ENCODE data around the gene CLTA.

The CLTA gene

GRCh38 chr9:36150574-36151315 lies 40.0 kb upstream of the CLTA start:
- ChIA-PET POLR2A (interaction anchor here (0.8 kb wide), 1 partner anchor 40 kb away, joined by 3 read pairs; the partner anchor contains the start of gene CLTA), CTCF (no interaction called here)
- TF ChIP-seq ZNF785 (tag by site-specific recombination; IDR thresholded peaks at IDR 0.05) (no peak), ZNF777 (tag by site-specific recombination; IDR thresholded peaks at IDR 0.05; ENCODE audit: borderline replicate concordance) (no peak), SP3 (tag by site-specific recombination; IDR thresholded peaks at IDR 0.05) (no peak), ZNF473 (tag by site-specific recombination; IDR thresholded peaks at IDR 0.05) (no peak)
- H3K4me3 ChIP-seq (ENCODE audit: low read depth, low read length) = no peak overlapping the region
- peaks cover 3% of the 10 kb centered on the region; the same call in 1 of the 2 replicates for H3K4me1 ChIP-seq (ENCODE audit: control insufficient read depth, insufficient read depth, low read length)
- no peaks in the 10 kb centered on the region for H3K36me3 ChIP-seq (ENCODE audit: control insufficient read depth in 2 of 2, insufficient read depth in 1 of 2, low read length in 2 of 2)
- H3K9me3 ChIP-seq (ENCODE audit: control insufficient read depth, insufficient read depth, low read depth, low read length) = no peaks in the 10 kb centered on the region
- H3K27ac ChIP-seq (ENCODE audit: extremely low read depth, low read depth, low read length) = no peak overlapping the region

GRCh38 chr9:36151316-36152210 lies 39.2 kb upstream of the CLTA start:
- Histone ChIP-seq H3K4me1 (ENCODE audit: control insufficient read depth, insufficient read depth, low read length) (peaks cover 3% of the 10 kb centered on the region; the same call in 1 of the 2 replicates), H3K27ac (ENCODE audit: extremely low read depth, low read depth, low read length) (no peak overlapping the region), H3K36me3 (ENCODE audit: control insufficient read depth in 2 of 2, insufficient read depth in 1 of 2, low read length in 2 of 2) (no peaks in the 10 kb centered on the region), H3K4me3 (ENCODE audit: low read depth, low read length) (no peak overlapping the region), H3K9me3 (ENCODE audit: control insufficient read depth, insufficient read depth, low read depth, low read length) (no peaks in the 10 kb centered on the region)
- TF ChIP-seq ZNF488 (tag by site-specific recombination; IDR thresholded peaks at IDR 0.05) (no peak), ZNF366 (tag by site-specific recombination; conservative IDR thresholded peaks at IDR 0.05) (no peak), ZNF391 (tag by site-specific recombination; IDR thresholded peaks at IDR 0.05; ENCODE audit: borderline replicate concordance, low read depth) (no peak), ZNF585B (tag by site-specific recombination; IDR thresholded peaks at IDR 0.05) (no peak), ZNF548 (tag by site-specific recombination; IDR thresholded peaks at IDR 0.05) (no peak), ZNF26 (tag by site-specific recombination; IDR thresholded peaks at IDR 0.05) (no peak), ZNF704 (tag by site-specific recombination; IDR thresholded peaks at IDR 0.05) (no peak), ZNF341 (tag by site-specific recombination; IDR thresholded peaks at IDR 0.05; ENCODE audit: low read depth) (no peak), ZNF785 (tag by site-specific recombination; IDR thresholded peaks at IDR 0.05) (no peak), ZBTB21 (tag by site-specific recombination; IDR thresholded peaks at IDR 0.05) (no peak), ZNF248 (tag by site-specific recombination; IDR thresholded peaks at IDR 0.05) (no peak), ZSCAN16 (tag by site-specific recombination; IDR thresholded peaks at IDR 0.05) (no peak), ZNF624 (tag by site-specific recombination; IDR thresholded peaks at IDR 0.05) (no peak), ZNF24 (tag by site-specific recombination; IDR thresholded peaks at IDR 0.05) (no peak), ZNF560 (tag by site-specific recombination; IDR thresholded peaks at IDR 0.05; ENCODE audit: borderline replicate concordance) (no peak)
- TF ChIP-seq, protein P1, sequence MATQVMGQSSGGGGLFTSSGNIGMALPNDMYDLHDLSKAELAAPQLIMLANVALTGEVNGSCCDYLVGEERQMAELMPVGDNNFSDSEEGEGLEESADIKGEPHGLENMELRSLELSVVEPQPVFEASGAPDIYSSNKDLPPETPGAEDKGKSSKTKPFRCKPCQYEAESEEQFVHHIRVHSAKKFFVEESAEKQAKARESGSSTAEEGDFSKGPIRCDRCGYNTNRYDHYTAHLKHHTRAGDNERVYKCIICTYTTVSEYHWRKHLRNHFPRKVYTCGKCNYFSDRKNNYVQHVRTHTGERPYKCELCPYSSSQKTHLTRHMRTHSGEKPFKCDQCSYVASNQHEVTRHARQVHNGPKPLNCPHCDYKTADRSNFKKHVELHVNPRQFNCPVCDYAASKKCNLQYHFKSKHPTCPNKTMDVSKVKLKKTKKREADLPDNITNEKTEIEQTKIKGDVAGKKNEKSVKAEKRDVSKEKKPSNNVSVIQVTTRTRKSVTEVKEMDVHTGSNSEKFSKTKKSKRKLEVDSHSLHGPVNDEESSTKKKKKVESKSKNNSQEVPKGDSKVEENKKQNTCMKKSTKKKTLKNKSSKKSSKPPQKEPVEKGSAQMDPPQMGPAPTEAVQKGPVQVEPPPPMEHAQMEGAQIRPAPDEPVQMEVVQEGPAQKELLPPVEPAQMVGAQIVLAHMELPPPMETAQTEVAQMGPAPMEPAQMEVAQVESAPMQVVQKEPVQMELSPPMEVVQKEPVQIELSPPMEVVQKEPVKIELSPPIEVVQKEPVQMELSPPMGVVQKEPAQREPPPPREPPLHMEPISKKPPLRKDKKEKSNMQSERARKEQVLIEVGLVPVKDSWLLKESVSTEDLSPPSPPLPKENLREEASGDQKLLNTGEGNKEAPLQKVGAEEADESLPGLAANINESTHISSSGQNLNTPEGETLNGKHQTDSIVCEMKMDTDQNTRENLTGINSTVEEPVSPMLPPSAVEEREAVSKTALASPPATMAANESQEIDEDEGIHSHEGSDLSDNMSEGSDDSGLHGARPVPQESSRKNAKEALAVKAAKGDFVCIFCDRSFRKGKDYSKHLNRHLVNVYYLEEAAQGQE (tag by site-specific recombination; IDR thresholded peaks at IDR 0.05) = no peak
- TF ChIP-seq, protein P2, sequence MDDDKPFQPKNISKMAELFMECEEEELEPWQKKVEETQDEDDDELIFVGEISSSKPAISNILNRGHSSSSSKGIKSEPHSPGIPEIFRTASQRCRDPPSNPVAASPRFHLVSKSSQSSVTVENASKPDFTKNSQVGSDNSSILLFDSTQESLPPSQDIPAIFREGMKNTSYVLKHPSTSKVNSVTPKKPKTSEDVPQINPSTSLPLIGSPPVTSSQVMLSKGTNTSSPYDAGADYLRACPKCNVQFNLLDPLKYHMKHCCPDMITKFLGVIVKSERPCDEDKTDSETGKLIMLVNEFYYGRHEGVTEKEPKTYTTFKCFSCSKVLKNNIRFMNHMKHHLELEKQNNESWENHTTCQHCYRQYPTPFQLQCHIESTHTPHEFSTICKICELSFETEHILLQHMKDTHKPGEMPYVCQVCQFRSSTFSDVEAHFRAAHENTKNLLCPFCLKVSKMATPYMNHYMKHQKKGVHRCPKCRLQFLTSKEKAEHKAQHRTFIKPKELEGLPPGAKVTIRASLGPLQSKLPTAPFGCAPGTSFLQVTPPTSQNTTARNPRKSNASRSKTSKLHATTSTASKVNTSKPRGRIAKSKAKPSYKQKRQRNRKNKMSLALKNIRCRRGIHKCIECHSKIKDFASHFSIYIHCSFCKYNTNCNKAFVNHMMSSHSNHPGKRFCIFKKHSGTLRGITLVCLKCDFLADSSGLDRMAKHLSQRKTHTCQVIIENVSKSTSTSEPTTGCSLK (tag by site-specific recombination; IDR thresholded peaks at IDR 0.05) = no peak
- TF ChIP-seq, protein P3, sequence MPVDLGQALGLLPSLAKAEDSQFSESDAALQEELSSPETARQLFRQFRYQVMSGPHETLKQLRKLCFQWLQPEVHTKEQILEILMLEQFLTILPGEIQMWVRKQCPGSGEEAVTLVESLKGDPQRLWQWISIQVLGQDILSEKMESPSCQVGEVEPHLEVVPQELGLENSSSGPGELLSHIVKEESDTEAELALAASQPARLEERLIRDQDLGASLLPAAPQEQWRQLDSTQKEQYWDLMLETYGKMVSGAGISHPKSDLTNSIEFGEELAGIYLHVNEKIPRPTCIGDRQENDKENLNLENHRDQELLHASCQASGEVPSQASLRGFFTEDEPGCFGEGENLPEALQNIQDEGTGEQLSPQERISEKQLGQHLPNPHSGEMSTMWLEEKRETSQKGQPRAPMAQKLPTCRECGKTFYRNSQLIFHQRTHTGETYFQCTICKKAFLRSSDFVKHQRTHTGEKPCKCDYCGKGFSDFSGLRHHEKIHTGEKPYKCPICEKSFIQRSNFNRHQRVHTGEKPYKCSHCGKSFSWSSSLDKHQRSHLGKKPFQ (tag by site-specific recombination; IDR thresholded peaks at IDR 0.05) = no peak
- POLR2A ChIA-PET = interaction anchor here (0.8 kb wide), 1 partner anchor 39 kb away, joined by 3 read pairs; the partner anchor contains the start of gene CLTA
- CTCF ChIA-PET = interaction anchor here (0.6 kb wide), 1 partner anchor 40 kb away, joined by 3 read pairs; no protein-coding TSS in a partner anchor
